Fibroblast of skin of right quadriceps (primary cell): ENCODE results near the gene TLX3.
"Not testable (repeated sequence)": the region's sequence is repeated elsewhere in the genome, so short reads cannot be mapped to it uniquely, and the experiment has no call there.

ENCODE experiments used
- DNase-seq: peaks from one replicate; pipeline ENCODE4 v3.0.0-alpha.2; 2013

Gene TLX3

GRCh38 chr5:171308453-171309275, at the start of gene TLX3:
Gene TLX3 (plus strand): TSS chr5:171309248. CDS start chr5:171309366, 118 bp downstream.
- DNase-seq = peak; percentile 44

- DNase-seq = no peak
These were observed 47.7 kb upstream of the TLX3 start for GRCh38 chr5:171261361-171261760.

- no peak for DNase-seq
These were observed 47.1 kb upstream of the TLX3 start for GRCh38 chr5:171261904-171262303.

- no peak for DNase-seq
These were observed 45.9 kb upstream of the TLX3 start for GRCh38 chr5:171263181-171263580.

GRCh38 chr5:171264843-171265242, 44.2 kb upstream of the TLX3 start:
- DNase-seq = no peak

- no peak for DNase-seq
These were observed 40.1 kb upstream of the TLX3 start for GRCh38 chr5:171268700-171269620.

- DNase-seq = peak; percentile 91
These were observed 39.3 kb upstream of the TLX3 start for GRCh38 chr5:171269717-171270116.

GRCh38 chr5:171270136-171270535, 38.9 kb upstream of the TLX3 start:
- DNase-seq = no peak

GRCh38 chr5:171271798-171272197, 37.2 kb upstream of the TLX3 start:
- no peak for DNase-seq

- DNase-seq = peak; percentile 41
These were observed 35.8 kb upstream of the TLX3 start for GRCh38 chr5:171272996-171273970.

- no peak for DNase-seq
These were observed 33.1 kb upstream of the TLX3 start for GRCh38 chr5:171275841-171276544.

GRCh38 chr5:171283753-171284152, 25.3 kb upstream of the TLX3 start:
- DNase-seq = no peak

- DNase-seq = no peak
These were observed 23.6 kb upstream of the TLX3 start for GRCh38 chr5:171285465-171285864.

- DNase-seq = peak; percentile 47
These were observed 21.0 kb upstream of the TLX3 start for GRCh38 chr5:171288066-171288465.

GRCh38 chr5:171291371-171291770, 17.7 kb upstream of the TLX3 start:
- no peak for DNase-seq

GRCh38 chr5:171295299-171295698, 13.7 kb upstream of the TLX3 start:
- DNase-seq = peak; percentile 42

GRCh38 chr5:171295801-171296200, 13.2 kb upstream of the TLX3 start:
- no peak for DNase-seq

GRCh38 chr5:171297941-171298340, 11.1 kb upstream of the TLX3 start:
- DNase-seq = not testable (repeated sequence)

GRCh38 chr5:171299228-171299627, 9.8 kb upstream of the TLX3 start:
- DNase-seq = no peak

- no peak for DNase-seq
These were observed 9.2 kb upstream of the TLX3 start for GRCh38 chr5:171299851-171300250.

GRCh38 chr5:171300358-171300757, 8.7 kb upstream of the TLX3 start:
- DNase-seq = no peak

- DNase-seq = no peak
These were observed 2.9 kb upstream of the TLX3 start for GRCh38 chr5:171306166-171306565.
